GM19438 (cell line): ENCODE results near the gene NPFF.

Experiments
- ATAC-seq: cut with Tn5 transposase; IDR thresholded peaks from one replicate; pipeline ENCODE4 v1.9.1; 2021; ENCODE audit warnings: low read depth; ENCODE audit not compliant: unreplicated experiment

NPFF gene

DNA sequence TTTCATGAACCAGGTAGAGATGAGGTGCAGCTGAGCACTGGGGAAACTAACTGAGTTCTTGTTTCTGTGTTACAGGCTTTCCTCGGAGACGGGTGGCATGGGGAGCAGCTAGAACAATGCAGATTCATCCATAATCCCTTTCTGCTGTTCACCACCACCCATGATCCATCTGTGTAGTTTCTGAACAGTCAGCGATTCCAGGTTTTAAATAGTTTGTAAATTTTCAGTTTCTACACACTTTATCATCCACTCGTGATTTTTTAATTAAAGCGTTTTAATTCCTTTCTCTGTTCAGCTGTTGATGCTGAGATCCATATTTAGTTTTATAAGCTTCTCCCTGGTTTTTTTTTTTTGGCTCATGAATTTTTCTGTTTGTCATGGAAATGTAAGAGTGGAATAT lies 28.0 kb downstream of the NPFF start:
- no peak for ATAC-seq

DNA sequence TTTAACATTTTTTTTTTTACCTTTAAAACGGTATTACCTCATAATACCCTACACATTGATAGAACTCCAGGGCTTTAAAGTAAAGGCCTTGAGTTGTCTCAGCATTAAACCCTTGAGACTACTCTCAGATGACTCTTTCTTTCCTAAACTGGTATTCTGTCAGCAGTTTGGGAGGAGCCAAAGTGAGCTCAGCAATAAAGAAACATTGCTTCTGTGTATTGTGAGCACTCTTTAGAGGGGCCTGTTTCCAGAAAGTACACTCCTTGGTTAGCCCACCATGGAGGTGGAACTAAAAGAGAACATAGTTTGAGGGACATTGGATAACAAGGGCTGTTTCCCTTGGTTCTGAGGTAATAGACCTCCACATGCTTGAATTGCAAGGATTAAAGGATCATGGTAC lies 28.4 kb downstream of the NPFF start:
- ATAC-seq, result no peak

DNA sequence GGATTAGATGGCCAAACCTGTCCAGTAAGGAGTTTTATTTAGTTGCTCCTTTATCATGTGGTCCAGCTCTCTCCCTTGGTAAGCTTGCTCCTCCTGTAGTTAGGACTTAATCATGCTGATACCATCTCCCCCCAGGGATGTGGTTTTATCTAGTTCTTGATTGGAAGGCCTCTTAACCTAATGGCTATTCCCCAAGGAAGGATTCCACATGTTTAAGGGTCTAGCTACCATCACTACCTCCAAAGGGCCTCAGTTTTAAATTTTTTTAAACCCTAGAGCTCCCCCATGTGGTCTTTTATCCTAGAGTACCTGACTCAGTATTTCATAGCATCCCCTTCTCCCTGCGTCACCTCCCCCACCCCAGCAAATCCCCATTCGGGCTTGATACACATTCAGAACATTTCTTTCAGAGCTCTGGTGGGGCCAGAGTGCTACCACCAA lies 30.5 kb downstream of the NPFF start:
- no peak for ATAC-seq

DNA sequence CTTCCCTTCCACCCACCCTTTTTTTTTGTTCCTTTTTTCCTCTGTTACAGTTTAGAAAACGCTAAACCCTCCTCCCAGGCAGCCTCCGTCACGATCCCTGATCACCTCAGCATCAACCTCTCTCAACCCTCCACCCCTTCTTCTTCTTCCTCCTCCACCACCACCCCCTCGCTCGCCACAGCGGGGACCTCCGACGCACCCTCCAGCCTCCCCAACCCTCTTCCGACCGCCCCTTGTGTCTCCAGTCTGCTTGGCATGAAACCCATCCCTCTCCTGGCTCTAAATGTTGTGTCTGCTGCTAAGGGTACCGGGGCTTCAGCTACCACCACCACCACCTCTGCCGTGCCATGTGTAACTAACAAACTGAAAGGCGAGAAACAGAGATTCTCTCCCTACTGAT lies 32.5 kb downstream of the NPFF start:
- ATAC-seq, result no peak

DNA sequence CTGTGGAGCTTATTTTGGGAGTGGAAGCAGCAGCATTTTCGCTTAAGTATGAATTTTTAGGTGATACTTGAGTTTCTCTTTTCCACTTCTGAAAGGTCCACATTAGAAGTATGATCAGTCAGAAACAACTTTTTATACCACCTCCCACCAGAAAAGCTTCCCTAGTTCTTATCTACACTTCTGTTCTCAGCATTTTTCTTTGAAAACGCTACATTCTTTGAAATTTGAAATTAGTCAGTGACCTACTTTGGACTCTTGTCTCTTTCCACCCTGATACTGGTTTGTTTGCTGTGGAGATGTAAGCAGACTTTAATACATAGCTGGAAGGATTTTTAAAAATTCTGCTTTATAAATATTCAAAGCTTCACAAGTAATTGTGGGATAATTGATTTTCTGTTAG lies 33.2 kb downstream of the NPFF start:
- no peak for ATAC-seq

DNA sequence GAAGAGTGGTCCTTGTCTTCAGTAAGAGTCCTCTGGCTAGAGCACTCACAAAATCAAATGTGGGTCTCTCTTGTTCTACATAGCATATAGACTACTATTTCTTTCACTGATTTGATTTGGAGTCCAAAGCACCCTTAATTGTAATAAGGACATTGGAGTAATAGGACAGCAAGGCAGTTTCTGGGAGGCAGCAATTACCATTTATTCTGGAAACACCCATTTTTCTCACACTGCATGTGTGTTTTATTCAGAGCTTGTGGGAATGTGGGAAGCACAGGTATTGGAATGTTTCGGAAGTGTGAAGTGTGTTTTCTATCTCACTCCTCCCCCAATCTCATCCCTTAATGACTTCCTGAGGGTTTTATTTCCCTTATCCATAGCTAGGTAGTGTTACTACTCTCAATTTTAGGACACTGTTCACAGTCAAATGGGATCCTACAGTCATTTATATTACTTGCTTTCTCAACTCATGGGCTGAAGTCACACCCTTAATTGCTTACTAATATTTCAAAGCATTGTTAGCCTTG lies 35.2 kb downstream of the NPFF start:
- no peak for ATAC-seq

DNA sequence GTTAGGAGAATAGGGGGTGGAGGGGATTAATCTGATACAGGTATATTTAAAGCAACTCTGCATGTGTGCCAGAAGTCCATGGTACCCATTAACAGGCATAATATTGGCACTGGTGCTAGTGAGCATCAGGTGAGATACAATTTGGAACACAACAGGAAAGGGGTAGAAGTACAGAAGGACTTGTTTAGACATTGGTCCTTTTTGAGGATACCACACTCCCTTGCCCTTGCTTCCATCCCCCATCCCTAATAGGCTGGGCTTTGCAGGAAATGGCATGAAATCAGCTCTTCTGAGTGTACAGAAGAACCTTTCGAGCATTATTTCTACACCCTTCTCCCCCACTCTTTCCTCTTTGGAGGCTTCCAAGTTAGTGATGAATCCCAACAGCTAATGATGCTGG lies 39.0 kb downstream of the NPFF start:
- no peak for ATAC-seq

DNA sequence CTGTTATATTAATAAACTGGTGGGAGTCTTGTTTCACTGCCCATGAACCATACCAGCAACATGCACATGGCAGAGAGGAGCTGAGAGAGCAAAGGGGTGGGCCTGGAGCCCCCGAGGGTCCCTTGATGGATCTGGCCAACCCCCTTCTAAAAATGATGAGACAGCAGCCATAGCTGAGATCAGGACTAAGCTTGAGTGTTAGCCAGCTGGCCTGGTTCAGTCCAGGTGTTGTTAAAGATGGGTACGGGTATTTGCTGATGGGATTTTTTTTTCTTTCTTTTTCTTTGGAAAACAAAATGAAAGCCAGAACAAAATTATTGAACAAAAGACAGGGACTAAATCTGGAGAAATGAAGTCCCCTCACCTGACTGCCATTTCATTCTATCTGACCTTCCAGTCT lies 39.4 kb downstream of the NPFF start:
- ATAC-seq, result no peak

DNA sequence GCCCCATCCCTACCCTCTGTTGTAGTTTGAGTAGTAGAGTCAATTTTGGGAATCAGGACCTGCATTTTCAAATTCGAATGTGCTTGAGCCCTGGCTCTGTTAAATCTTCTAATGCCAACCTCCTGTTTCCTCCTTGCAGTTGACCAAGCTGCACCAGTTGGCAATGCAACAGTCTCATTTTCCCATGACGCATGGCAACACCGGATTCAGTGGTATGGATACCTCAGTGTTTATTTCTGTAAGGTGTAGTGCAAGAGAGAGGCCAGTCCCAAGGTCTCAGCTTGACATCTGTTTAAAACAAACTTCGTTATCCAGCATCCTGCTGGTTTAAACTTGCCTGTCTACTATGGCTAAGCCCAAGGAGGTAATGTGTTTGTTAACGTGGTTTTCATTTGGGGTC lies 40.2 kb downstream of the NPFF start:
- no peak for ATAC-seq

DNA sequence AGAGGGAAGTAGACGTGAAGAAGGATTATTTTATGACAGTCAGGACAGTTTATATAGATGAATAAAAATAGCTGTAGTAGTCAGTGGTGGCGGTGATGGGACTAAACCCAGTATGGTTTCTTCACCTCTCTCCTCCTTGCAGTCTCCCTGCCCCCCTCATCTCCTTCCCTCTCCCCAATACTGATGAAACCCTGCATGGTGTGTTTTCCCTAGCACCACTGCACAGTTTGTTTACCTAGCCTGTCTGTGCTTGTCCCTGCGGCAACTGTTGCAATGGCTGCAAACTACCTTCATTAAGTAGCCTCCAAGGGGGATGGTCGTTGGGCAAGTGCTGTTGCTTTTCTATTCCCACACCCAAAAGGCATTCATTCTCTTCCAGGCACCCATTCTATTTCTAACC lies 40.6 kb downstream of the NPFF start:
- no peak for ATAC-seq

DNA sequence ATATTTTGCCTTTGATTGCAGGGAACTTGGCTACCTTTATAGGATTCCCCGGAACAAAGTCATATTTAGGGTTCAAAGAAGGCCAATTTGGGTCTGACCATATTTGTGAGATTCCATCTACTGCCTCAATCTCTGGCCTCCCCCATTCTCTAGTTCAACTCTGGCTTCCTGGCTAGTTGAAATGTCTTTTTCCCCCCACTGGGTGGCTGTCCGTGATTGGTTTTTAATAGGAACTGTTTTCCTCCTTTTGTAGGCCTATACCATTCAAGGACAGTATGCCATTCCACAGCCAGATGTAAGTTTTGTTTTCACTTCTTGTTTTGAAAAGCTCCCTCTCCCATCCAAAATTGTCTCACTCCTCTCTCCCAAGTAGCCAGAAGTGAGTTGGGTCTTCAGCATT lies 41.6 kb downstream of the NPFF start:
- ATAC-seq, result no peak

DNA sequence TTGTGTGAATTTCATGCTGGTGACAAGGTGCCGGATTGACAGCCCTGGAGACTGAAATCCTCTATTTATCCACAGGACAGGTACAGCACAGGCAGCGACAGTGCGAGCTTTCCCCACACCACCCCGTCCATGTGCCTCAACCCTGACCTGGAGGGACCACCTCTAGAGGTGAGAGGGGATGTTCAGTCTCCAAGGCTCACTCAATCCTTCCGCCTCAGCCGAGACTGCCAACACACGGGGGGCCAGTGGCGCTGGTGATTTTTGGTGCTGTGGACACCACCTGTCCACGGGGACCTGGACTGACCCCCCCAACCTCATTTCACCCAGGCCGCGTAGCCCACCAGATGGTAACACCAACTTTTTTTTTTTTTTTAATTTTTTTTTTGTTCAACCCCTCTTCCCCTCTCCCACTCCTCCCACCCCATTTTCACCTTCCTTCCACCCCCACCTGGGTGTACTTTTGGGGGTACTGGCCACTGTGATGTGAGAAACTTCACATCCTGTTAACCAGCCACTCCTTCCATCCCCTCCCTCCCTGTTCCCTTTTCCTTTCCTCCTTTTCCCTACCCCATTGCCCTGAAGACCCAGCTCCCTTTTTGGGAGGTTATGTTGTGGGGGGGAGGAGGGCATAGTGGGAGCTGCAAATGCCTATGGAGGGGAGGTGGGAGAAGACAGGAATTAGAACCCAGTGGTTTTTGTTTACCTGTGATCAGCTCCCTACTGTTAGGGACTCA lies 42.4 kb downstream of the NPFF start:
- ATAC-seq, result no peak

DNA sequence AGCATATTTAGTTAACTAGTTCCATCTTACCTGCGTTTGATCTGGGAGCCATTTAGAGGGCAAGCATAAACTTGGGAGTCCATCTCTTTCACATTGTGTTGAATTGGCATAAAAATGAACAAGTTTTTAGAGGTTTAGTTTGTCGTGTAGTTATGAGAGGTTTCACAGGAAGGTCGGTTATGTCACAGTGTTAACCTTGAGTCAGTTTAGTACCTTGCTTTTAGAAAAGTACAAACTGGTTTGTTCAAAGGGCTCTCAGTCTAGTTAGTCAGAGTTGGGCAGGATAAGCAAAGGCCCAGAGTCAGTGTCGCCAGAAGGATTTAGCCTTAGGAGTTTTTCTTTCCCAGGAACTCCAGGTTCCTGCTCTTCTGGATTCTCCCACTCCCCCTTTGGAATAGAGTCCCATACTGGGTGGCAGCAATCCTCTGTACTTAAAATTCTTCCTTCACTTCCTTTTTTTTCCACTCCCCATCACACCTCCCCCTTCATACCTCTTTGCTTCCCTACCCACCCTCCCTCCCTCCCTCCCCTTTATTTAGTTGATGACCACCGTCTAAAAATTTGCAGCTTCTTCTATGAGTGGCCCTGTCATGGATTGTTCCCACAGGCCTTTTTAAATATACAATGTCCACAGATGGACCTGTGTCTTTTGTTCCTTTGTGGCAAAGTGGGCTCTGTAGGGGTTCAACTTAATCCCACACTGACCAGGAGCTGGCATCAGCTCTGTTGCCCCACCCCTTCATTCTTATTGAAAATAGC lies 43.3 kb downstream of the NPFF start:
- ATAC-seq, result no peak

DNA sequence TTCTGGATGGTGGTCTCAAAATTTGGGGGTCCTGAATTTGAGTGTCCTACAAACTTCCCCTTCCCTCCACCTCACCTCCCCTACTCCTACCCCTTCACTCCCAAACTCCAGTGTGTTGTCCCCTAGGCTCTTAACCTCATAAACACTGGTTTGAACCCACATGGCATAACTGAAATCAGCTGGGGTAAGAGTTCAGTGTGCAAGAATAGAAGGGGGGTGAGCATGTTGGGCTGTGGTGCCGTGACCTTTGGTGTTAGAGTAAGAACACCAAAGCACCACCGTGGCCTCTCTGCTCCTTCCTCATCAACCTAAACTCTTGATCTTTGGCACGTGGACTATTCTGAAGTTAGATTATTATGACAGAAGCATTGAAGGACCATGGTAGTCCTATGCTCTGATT lies 44.3 kb downstream of the NPFF start:
- ATAC-seq, result no peak

DNA sequence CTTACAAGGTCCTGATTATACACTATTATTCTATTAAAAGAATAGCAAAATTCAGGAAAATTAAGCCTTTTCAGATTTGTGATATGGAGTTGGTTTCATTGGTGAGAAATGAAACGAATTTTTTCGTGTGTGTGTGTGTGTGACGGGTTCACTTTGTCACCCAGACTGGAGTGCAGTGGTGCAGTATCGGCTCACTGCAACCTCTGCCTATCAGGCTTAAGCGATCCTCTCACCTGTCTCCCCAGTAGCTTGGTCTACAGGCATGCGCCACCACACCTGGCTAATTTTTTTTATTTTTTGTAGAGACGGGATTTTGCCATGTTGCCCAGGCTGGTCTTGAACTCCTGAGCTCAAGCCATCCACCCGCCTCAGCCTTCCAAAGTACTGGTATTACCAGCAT lies 45.7 kb downstream of the NPFF start:
- no peak for ATAC-seq

DNA sequence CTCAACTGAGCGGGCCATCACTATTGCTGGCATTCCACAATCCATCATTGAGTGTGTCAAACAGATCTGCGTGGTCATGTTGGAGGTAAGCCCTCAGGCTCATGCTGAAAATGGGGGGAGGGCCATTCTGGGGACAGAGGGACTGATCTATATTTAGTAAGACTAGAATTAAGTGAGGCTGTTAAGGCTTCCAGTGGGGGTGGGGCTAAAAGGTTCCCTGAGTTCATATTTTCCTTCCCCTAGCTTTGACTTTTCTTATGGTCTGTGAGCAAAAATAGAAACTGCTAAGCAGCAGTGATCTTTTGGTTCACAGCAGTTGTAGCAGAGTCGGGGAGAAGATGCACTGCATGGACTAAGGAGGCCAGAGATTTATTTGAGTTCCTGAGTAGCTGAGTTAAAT lies 46.2 kb downstream of the NPFF start:
- no peak for ATAC-seq

DNA sequence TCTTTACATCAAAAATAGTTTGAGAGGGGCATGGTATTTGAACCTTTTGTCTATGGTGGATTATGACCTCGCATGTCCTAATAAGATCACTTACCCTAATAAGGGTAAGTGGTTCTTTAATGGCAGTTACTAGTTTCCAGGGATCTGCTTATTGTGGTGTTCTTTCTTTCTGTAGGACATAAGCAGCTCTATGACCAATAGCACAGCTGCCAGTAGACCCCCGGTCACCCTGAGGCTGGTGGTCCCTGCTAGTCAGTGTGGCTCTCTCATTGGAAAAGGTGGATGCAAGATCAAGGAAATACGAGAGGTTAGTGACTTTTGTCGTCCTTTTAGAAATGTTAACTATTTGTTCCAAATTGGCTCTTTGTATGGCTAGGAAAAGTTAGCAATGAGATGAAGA lies 48.2 kb downstream of the NPFF start:
- no peak for ATAC-seq
